ENCODE data around the gene ERCC4.

Gene ERCC4

GRCh38 chr16:13951611-13952010 lies 31.7 kb downstream of the ERCC4 start:
- no peak for FAIRE-seq

DNA sequence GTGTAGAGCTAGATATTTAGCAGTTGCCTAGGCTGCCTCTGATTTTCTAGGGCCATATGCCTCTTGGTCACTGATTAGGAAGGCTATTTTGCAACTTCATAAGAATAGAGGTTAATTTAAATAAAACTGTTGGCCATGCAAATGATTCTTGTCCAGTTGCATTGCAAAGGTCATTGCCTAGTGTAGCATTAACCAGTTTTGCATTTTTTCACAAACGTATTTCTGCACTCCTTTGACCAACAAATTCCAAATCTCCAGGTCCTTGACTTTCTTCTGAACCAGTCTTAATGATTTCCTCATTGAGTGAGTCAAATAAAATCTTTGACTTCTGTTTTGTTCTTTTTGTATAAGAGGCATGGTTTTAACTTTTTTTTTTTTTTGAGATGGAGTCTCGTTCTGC lies 33.5 kb downstream of the ERCC4 start:
- no peak for FAIRE-seq

- FAIRE-seq: no peak
Measured at GRCh38 chr16:13956635-13957196, 36.8 kb downstream of the ERCC4 start.

GRCh38 chr16:13957197-13958078 lies 37.5 kb downstream of the ERCC4 start:
- peak; percentile 68 for FAIRE-seq

DNA sequence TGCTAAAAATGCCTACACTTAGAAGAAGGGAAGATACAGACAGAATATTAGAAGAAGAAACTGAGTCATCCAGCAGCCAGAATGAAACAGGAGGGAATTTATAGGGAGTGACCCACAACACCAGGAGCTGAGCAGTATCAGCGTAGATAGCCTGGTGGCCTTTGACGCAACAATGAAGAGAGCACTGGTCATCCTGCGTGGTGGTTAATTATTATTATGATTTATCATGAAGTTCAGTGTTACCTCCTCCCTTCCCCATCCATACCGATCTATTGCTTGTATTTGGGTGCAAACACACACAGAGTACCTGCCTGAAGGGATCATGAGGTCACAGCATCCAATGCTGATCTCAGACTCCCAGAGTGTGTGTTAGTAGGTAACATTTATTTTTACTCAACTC lies 38.5 kb downstream of the ERCC4 start:
- no peak for FAIRE-seq

DNA sequence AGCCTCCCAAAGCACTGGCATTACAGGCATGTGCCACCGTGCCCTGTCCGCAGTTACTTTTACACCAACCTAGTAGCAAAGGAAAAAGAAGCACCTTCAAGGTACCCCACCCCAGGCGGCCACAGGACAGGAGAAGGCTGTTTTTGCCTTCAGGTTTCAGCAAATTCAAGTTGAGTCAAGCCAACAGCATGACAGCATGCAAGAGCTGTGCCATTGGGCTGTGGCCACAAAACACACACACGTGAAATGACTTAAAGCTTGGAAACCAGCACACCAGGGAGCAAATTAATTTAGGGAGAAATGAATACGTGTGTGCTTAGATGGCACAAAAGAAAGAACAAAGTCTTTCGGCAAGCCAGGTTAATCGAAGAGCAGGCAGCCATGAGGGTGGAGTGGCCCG lies 39.7 kb downstream of the ERCC4 start:
- FAIRE-seq: no peak

DNA sequence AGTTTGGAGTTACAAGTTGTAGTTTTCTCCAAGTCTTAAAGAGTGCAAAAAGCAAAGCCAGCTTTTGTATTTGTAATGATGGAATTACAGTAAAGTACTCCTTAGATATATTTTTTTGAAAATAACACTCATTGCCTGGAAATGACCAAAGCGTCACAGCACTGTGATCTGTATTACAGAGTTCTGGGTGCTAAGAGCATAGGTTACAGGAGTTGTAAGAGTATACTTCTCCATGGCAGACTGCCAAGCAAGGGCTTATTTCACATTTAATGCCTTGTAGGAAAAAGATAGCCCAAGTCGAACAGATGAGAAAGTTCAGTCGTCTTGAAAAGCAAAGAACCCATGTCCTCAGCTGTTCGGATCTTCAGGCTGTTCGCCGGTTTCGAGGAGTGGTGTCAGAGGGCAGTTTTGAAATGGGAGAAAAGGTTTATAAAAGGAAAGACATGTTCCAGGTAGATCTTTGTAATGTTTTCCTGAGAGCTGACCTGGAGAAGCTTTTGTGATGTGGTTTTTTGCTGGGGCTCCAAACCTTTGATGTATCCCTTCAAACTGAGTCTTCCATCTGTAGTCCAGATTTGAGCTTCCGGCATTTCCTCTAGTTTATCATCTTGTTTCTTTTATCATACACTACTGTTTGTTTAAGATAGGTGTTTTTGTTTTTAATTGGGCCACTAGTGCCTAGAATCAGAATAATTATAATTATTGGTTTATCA lies 41.3 kb downstream of the ERCC4 start:
- FAIRE-seq: no peak

- no peak for FAIRE-seq
Measured at GRCh38 chr16:13962232-13962631, 42.3 kb downstream of the ERCC4 start.

- no peak for FAIRE-seq
Measured at GRCh38 chr16:13968835-13969234, 48.9 kb downstream of the ERCC4 start.

GRCh38 chr16:13969711-13970110 lies 49.8 kb downstream of the ERCC4 start:
- FAIRE-seq: no peak

- FAIRE-seq: no peak
Measured at GRCh38 chr16:13970708-13971422, 50.9 kb downstream of the ERCC4 start.

DNA sequence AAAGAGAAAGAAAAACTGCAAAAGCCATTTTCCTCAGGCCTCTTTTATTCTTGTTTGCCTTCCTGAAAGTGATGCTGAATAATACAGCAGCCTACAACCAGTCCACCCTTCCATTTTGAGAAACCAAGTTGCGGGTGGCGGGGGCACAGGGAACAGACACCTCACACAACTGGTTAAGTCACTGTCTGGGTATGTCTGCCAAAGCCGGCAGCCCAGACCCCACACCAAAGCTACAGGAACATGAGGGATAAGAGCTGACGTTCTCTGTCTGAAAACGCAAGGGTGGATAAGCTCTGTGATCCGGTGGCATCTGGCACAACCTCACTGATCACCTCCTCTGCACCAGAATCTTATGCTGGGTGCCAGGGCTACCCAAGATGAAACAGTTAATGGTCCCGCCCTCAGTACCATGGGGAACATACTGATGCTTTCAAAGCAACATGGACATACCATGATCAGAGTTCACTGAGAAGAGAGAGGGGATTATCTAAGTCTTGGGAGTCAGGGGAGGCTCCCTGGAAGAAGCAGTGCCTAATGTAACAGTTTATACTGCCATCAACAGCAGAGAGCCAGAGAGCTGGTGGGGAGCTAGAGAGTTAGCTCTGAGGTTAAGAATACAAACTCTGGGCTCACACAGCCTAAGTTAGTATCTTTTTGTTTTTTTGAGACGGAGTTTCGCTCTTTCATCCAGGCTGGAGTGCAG lies 53.5 kb downstream of the ERCC4 start:
- no peak for FAIRE-seq

- no peak for FAIRE-seq
Measured at GRCh38 chr16:13977177-13977576, 57.2 kb downstream of the ERCC4 start.

- FAIRE-seq: no peak
Measured at GRCh38 chr16:13982451-13982850, 62.5 kb downstream of the ERCC4 start.

- no peak for FAIRE-seq
Measured at GRCh38 chr16:13983625-13984024, 63.7 kb downstream of the ERCC4 start.

DNA sequence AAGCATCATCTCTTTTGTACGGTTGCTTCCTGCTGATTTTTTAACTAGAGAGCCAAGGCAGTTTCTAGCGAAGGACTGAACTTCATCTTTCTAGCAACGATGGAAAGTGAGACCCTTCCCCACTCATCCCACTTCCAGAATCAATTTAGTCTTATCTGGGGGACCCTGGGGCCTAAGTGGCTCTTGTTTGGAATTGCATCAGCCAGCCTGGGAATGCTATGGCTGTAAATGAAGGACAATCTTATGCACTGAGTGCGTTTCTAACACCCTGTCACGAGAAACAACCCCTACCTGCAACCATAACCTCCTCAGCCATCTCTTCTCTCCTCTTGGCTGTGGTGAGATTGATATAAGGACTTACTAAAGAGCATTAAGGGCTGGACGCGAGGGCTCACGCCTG lies 64.8 kb downstream of the ERCC4 start:
- FAIRE-seq: no peak

GRCh38 chr16:13988038-13988437 lies 68.1 kb downstream of the ERCC4 start:
- no peak for FAIRE-seq

- no peak for FAIRE-seq
Measured at GRCh38 chr16:13992322-13992721, 72.4 kb downstream of the ERCC4 start.

- no peak for FAIRE-seq
Measured at GRCh38 chr16:13992976-13993375, 73.0 kb downstream of the ERCC4 start.

DNA sequence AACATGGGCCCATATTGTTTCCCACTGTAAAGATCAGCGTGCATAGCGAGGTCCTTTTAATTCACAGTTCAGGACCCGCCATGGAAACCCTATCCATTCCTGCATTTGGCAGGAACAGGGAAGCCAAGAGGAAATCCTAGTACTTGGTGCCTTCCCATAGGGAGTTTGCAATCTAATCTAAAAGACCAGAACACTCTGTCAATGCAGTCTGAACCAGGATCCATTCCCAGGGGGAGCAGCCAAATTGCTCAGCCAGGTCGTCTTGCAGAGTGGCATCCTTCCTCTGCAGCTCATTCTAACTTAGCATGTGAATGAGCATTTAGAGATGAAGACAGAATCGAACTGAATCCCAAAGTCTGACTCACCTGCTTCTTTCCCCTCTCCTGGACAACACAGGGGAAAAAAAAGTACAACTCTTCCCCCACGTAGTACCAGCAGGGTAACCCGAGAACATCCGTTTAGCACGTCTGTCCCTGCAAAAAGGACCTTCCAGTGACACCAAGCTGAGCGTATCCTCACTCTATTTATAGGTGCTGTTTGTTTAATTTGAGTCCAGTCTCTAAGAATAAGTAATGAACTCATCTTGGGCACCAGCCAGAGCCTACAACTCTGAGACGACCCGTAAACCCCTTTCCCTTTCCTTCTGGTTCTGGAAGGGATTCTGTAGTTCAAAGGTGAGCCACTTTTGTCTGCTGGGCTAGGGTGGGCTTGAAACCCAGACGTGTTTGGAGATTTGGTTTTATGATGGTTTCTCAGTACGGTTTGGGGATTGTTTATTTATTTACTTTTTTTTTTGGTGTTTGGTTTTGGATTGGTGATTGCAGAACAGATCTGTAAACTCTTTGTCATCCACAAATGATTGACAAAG lies 74.5 kb downstream of the ERCC4 start:
- FAIRE-seq: no peak

DNA sequence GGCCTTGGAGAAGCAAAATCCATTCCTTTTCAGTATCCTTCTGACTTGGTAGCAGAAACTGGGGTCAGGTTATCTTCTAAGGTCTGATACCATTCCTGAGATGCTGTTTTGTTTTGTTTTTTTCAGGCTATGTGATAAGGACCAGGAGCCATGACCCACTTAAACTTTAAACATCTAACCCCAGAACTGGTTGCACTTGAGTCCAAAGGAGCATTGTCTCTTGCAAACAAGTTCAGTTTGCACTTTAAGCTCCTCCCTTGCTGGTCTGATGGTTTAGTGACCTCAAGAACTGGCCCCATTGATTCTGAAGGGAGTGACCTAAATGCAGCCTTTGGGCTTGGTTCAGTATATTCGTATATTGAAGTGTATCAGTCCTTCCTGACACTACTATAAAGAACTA lies 75.2 kb downstream of the ERCC4 start:
- no peak for FAIRE-seq

All from endometrium (tissue), 2 donors.